ENCODE measurements around the gene DLX2.
A peak's percentile ranks its signal among the peaks of the same experiment; 100 is the strongest.

DLX2 gene

DNA sequence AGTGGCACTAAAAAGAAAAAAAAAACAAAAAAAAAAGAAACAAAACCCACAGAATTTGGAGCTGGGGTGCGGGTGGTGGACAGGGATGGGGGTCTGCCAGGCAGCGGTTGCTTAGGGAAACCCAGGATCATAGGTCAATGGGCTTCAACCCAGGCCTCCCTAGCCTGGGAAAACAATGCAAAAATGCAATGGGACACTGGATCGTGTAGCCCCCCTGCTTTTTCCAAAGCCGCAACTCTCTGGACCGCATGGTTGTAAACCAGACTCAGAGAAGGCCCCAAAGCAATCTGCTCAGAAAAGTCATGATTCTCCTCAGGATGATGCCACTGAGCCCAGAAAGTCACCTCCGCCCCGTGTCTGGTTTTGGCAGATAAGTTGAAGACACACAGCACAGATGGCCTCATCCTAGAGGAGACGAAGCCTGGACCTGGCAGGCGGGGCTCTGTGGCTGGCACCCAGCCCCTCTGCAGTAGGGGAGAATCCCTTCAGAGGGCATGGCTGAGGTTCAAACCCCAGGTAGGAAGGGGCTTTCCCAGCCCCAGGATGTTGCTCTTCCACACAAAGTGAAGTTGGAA is 5.1 kb downstream of the DLX2 start:
- Histone ChIP-seq H3K27me3 (ENCODE audit: control insufficient read depth in 1 of 2, insufficient read depth in 2 of 2, low read length in 2 of 2) (peaks cover 92 to 100% of the 10 kb centered on the region in 2 donors), H3K36me3 (ENCODE audit: insufficient read depth, low read length) (no peaks in the 10 kb centered on the region), H3K27ac (ENCODE audit: low read depth, low read length) (no peak overlapping the region), H3K9ac (ENCODE audit: low read length) (no peak overlapping the region), H3K9me3 (ENCODE audit: low read length) (no peaks in the 10 kb centered on the region), H3K4me1 (ENCODE audit: insufficient read depth, low read length) (peaks cover 52% of the 10 kb centered on the region), H3K4me3 (ENCODE audit: low read depth in 1 of 2, low read length in 2 of 2) (peak overlapping the region in 1 of 2 donors; percentile 7)

DNA sequence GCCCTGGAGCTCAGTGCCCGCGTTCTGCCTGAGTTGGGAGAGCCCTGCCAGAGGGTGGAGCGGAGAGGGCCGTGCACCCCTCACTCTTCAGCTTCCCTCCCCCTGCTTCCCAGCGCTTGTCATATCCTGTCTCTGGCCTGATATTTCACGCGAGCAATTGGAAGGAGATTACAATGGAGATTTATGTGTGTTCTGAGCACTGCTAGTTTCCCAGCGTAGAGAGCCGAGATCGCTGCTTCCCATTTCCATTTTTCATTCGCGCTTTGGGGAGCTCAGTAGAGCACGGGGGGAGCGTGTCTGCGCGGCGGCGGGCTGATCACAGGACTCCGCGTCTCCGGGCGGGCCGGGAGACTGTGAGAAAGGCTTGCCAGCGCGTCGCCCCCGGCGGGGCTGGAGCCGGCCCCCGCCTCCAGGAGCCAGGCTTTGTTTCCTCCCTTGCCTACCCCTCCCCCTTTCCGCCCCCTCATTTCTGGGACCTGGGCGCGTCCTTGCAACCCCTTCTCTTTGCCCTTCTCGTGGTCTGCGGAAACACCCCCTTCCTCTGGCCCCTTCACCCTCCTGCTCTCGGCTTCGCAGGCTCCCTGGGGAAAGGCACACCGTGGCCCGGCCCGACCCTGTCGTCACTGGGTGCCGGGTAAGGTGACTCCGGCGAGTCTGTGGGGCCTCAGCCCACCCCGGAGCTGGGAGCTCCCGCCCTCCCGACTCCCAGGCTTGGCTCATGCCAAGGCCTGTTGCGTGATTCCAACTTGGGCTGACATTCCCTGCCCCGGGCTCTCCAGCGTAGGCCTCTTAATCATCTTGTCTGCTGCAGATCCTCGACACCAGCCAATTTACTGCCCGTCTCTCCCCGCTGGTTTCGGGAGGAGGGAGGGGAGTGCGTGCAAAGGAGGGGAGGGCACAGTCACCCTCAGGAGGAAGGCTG is 5.8 kb downstream of the DLX2 start:
- Histone ChIP-seq H3K27me3 (ENCODE audit: control insufficient read depth in 1 of 2, insufficient read depth in 2 of 2, low read length in 2 of 2) (peaks cover 95 to 100% of the 10 kb centered on the region in 2 donors), H3K9me3 (ENCODE audit: low read length) (no peaks in the 10 kb centered on the region), H3K36me3 (ENCODE audit: insufficient read depth, low read length) (no peaks in the 10 kb centered on the region), H3K4me1 (ENCODE audit: insufficient read depth, low read length) (peaks cover 48% of the 10 kb centered on the region), H3K4me3 (ENCODE audit: low read depth in 1 of 2, low read length in 2 of 2) (peak overlapping the region in 1 of 2 donors; percentile 7), H3K27ac (ENCODE audit: low read depth, low read length) (no peak overlapping the region), H3K9ac (ENCODE audit: low read length) (no peak overlapping the region)

DNA sequence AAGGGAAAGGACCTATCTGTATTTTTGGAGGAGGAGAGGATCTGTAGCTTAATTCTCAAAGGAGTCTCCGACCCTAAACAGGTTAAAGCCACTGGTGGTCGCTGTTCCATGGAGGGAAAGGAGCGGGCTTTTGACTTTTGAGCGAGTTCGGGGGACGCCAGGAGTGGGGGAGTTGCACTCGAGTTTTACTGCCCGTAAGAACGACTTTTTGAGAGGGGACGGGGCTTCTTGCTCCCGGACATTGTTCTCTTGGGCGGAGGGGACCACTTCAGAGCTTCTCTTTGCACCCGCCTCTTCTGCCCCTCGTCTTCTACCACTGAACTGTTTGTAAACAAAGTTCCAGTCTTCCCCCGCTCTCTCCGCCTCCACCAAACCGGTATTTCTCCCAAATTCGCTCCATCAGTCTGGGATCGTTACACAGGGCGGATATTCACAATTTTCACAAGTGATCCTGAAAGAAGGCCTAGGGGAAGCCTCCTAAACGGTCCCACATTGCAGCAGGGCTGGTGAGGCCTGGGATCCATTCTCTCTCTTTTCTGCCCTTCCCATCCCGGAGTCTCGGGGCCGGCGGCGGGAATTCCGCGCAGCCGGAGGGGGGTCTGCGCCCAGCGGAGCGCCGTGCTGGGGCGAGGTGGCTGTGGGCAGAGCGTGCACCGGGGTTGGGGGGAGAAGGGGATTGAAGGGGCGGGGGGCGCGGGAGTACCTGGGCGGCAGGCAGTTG is 6.6 kb downstream of the DLX2 start:
- no peak overlapping the region for H3K9ac ChIP-seq (ENCODE audit: low read length)
- H3K36me3 ChIP-seq (ENCODE audit: insufficient read depth, low read length): no peaks in the 10 kb centered on the region
- peak overlapping the region in 1 of 2 donors; percentile 4 for H3K4me3 ChIP-seq (ENCODE audit: low read depth in 1 of 2, low read length in 2 of 2)
- no peaks in the 10 kb centered on the region for H3K9me3 ChIP-seq (ENCODE audit: low read length)
- H3K4me1 ChIP-seq (ENCODE audit: insufficient read depth, low read length): peaks cover 40% of the 10 kb centered on the region
- H3K27me3 ChIP-seq (ENCODE audit: control insufficient read depth in 1 of 2, insufficient read depth in 2 of 2, low read length in 2 of 2): peaks cover 95 to 98% of the 10 kb centered on the region in 2 donors
- no peak overlapping the region for H3K27ac ChIP-seq (ENCODE audit: low read depth, low read length)

DNA sequence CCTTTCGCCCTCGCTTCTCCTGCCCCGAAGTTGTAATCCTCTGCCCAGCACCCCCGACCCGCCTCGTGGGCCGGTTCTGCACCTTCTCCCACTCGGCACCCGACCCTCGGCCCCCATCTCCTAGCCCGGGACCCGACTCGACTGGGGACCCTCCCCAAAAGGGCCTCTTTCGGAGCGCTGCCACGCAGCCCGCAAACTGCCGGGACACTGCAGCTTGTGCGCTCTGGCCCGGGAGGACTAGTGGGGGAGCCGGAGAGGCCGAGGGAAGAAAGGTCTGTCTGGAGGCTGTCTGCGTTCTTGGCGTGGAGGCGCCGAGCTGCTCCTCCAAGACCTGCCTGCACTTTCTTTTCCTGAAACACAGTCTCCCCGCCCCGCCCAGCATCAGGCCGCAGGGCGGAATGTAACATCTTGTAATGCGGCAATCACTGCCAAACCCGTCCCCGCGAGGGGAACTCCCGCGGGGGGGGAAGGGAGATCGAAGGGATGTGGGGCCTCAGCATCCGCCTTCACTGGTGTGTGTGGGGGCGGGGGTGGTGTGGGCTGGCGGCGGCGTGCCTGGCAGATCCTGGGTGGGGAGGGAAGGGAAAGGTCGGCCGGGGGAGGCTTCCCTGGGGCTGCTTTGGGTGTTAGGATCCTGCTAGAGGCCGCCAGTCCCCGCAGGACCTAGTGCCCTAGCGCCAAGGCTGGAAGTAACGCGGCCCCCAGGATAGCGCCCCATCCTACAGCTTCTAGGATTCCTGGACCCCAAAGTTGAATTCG is 7.4 kb downstream of the DLX2 start:
- peak overlapping the region in 1 of 2 donors; percentile 46 for H3K4me3 ChIP-seq (ENCODE audit: low read depth in 1 of 2, low read length in 2 of 2)
- no peak overlapping the region for H3K9ac ChIP-seq (ENCODE audit: low read length)
- H3K36me3 ChIP-seq (ENCODE audit: insufficient read depth, low read length): no peaks in the 10 kb centered on the region
- peaks cover 36% of the 10 kb centered on the region for H3K4me1 ChIP-seq (ENCODE audit: insufficient read depth, low read length)
- peaks cover 95 to 98% of the 10 kb centered on the region in 2 donors for H3K27me3 ChIP-seq (ENCODE audit: control insufficient read depth in 1 of 2, insufficient read depth in 2 of 2, low read length in 2 of 2)
- H3K9me3 ChIP-seq (ENCODE audit: low read length): no peaks in the 10 kb centered on the region
- no peak overlapping the region for H3K27ac ChIP-seq (ENCODE audit: low read depth, low read length)

GRCh38 chr2:172094294-172095145 is 8.2 kb downstream of the DLX2 start:
- Histone ChIP-seq H3K9ac (ENCODE audit: low read length) (no peak overlapping the region), H3K9me3 (ENCODE audit: low read length) (no peaks in the 10 kb centered on the region), H3K36me3 (ENCODE audit: insufficient read depth, low read length) (no peaks in the 10 kb centered on the region), H3K4me3 (ENCODE audit: low read depth in 1 of 2, low read length in 2 of 2) (peak overlapping the region in 1 of 2 donors; percentile 46), H3K27me3 (ENCODE audit: control insufficient read depth in 1 of 2, insufficient read depth in 2 of 2, low read length in 2 of 2) (peaks cover 95 to 98% of the 10 kb centered on the region in 2 donors), H3K4me1 (ENCODE audit: insufficient read depth, low read length) (peaks cover 36% of the 10 kb centered on the region), H3K27ac (ENCODE audit: low read depth, low read length) (no peak overlapping the region)

- Histone ChIP-seq H3K27ac (ENCODE audit: low read depth, low read length) (no peak overlapping the region), H3K9ac (ENCODE audit: low read length) (no peak overlapping the region), H3K36me3 (ENCODE audit: insufficient read depth, low read length) (no peaks in the 10 kb centered on the region), H3K27me3 (ENCODE audit: control insufficient read depth in 1 of 2, insufficient read depth in 2 of 2, low read length in 2 of 2) (peaks cover 95 to 98% of the 10 kb centered on the region in 2 donors), H3K4me1 (ENCODE audit: insufficient read depth, low read length) (peaks cover 36% of the 10 kb centered on the region), H3K9me3 (ENCODE audit: low read length) (peaks cover under 1% of the 10 kb centered on the region), H3K4me3 (ENCODE audit: low read depth in 1 of 2, low read length in 2 of 2) (no peak overlapping the region)
Measured at GRCh38 chr2:172093416-172094293, 9.0 kb downstream of the DLX2 start.

GRCh38 chr2:172092716-172093415 is 9.8 kb downstream of the DLX2 start:
- Histone ChIP-seq H3K27ac (ENCODE audit: low read depth, low read length) (no peak overlapping the region), H3K9me3 (ENCODE audit: low read length) (peaks cover 5% of the 10 kb centered on the region), H3K27me3 (ENCODE audit: control insufficient read depth in 1 of 2, insufficient read depth in 2 of 2, low read length in 2 of 2) (peaks cover 95 to 98% of the 10 kb centered on the region in 2 donors), H3K4me1 (ENCODE audit: insufficient read depth, low read length) (peaks cover 39% of the 10 kb centered on the region), H3K9ac (ENCODE audit: low read length) (no peak overlapping the region), H3K36me3 (ENCODE audit: insufficient read depth, low read length) (no peaks in the 10 kb centered on the region), H3K4me3 (ENCODE audit: low read depth in 1 of 2, low read length in 2 of 2) (no peak overlapping the region)

DNA sequence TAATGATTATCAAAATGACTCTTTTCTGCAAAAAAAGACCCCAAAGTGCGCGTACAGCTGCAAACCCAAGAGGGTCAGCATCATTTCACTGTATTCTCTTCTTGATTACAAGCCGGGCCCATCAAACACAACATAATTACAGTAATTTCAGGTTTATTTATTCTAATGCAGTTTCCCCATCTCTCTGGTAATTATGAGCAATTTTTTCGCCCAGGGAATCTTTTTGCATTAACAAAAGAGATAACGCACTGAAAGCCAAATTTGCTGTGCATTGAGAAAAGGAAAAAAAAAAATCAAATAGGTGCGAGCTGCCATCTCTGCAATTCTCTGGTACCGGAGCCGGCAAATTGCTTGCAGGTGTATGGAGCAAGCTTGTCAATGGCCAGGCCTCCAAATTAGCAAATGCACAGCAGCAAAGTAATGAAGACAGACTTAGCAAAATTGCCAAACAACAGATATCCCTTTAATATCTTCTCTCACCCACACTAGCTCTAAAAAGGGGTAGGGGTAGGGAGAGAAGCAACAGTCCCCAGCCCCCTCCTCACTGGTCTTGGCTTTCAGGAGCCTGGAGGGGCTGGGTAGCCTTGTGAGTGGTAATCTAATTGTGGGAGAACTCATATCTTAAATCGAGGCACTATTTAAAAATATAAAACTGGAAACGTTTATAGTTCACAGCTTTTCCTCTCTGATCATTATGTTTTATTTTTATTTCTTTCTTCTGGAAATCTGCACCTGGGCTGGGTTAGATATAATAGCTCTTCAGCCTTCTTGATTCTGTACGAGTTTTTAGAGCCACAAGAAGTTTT is 10.7 kb downstream of the DLX2 start:
- Histone ChIP-seq H3K27me3 (ENCODE audit: control insufficient read depth in 1 of 2, insufficient read depth in 2 of 2, low read length in 2 of 2) (peaks cover 95 to 98% of the 10 kb centered on the region in 2 donors), H3K9ac (ENCODE audit: low read length) (no peak overlapping the region), H3K27ac (ENCODE audit: low read depth, low read length) (no peak overlapping the region), H3K4me3 (ENCODE audit: low read depth in 1 of 2, low read length in 2 of 2) (no peak overlapping the region), H3K9me3 (ENCODE audit: low read length) (peaks cover 5% of the 10 kb centered on the region), H3K36me3 (ENCODE audit: insufficient read depth, low read length) (no peaks in the 10 kb centered on the region), H3K4me1 (ENCODE audit: insufficient read depth, low read length) (peaks cover 32% of the 10 kb centered on the region)

All from muscle layer of colon (tissue), 2 donors.